WTC11 (cell line): ENCODE measurements around the gene MID1. TPM values are rescaled to one million over a fixed set of nuclear protein-coding genes. Genes with fewer than 3 reads are reported as not detected.

ENCODE experiments used
- ATAC-seq: fragments of 200-7000 bp; cut with Tn5 transposase; 2 replicates; pipeline ENCODE4 v1.10.0; 2021; ENCODE audit warnings: mild to moderate bottlenecking, moderate library complexity
- CTCF ChIA-PET: fragments of 300-600 bp; sonication (Branson Sonifier 250); formaldehyde crosslinking; loops from one replicate; lab custom pipeline; 2021; ENCODE audit warnings: antibody characterized with exemption; lab: Charles Lee
- POLR2A ChIA-PET: fragments of 350-600 bp; sonication (Branson Sonifier 250); formaldehyde crosslinking; loops from one replicate; lab custom pipeline; 2021; ENCODE audit warnings: antibody characterized with exemption; lab: Charles Lee
- DNase-seq: peaks from one replicate; pipeline ENCODE4 v3.0.0; 2021; ENCODE audit warnings: low spot score
- H3K27ac Mint-ChIP-seq: 2 replicates; pipeline ENCODE4 v1.8.0; 2021; ENCODE audit warnings: mixed read lengths
- H3K27me3 Mint-ChIP-seq: 2 replicates; pipeline ENCODE4 v1.8.0; 2021; ENCODE audit warnings: low read depth, mild to moderate bottlenecking, moderate library complexity, mixed read lengths
- H3K36me3 Mint-ChIP-seq: 2 replicates; pipeline ENCODE4 v1.8.0; 2021; ENCODE audit warnings: mixed read lengths
- H3K4me1 Mint-ChIP-seq: 2 replicates; pipeline ENCODE4 v1.8.0; 2022; ENCODE audit warnings: mixed read lengths
- H3K4me3 Mint-ChIP-seq: 2 replicates; pipeline ENCODE4 v1.8.0; 2021; ENCODE audit warnings: mild to moderate bottlenecking, moderate library complexity, mixed read lengths
- H3K9me3 Mint-ChIP-seq: 2 replicates; pipeline ENCODE4 v1.8.0; 2021; ENCODE audit warnings: mixed read lengths
- ATF6 ChIP-seq: sonication (generic); formaldehyde crosslinking; IDR thresholded peaks from 2 replicates; pipeline ENCODE4 v1.8.1; 2023; ENCODE audit warnings: mild to moderate bottlenecking, missing genetic modification reagents
- EMX1 ChIP-seq: fragments of 250-450 bp; sonication (Bioruptor Pico); IDR thresholded peaks from 2 replicates; pipeline ENCODE4 v1.8.0; 2021; ENCODE audit warnings: mild to moderate bottlenecking
- ERG ChIP-seq: fragments of 250-450 bp; sonication (Bioruptor Pico); IDR thresholded peaks from 2 replicates; pipeline ENCODE4 v1.8.0; 2021; ENCODE audit warnings: mild to moderate bottlenecking
- FOXJ3 ChIP-seq: sonication (generic); formaldehyde crosslinking; IDR thresholded peaks from 2 replicates; pipeline ENCODE4 v1.9.0; 2021; ENCODE audit warnings: missing genetic modification reagents, mild to moderate bottlenecking, borderline replicate concordance
- FOXK1 ChIP-seq: sonication (generic); formaldehyde crosslinking; IDR thresholded peaks from 2 replicates; pipeline ENCODE4 v1.8.0; 2022; ENCODE audit warnings: mild to moderate bottlenecking, moderate library complexity, missing genetic modification reagents
- GABPB1 ChIP-seq: sonication (generic); formaldehyde crosslinking; IDR thresholded peaks from 2 replicates; pipeline ENCODE4 v1.8.1; 2023; ENCODE audit warnings: mild to moderate bottlenecking, missing genetic modification reagents
- GTF2I ChIP-seq: fragments of 250-450 bp; sonication (Bioruptor Pico); conservative IDR thresholded peaks from 2 replicates; pipeline ENCODE4 v1.4.0; 2021; ENCODE audit warnings: mild to moderate bottlenecking
- NR3C1 ChIP-seq: sonication (generic); formaldehyde crosslinking; conservative IDR thresholded peaks from 2 replicates; pipeline ENCODE4 v1.8.1; 2023; ENCODE audit warnings: low read depth, mild to moderate bottlenecking, missing genetic modification reagents
- OVOL2 ChIP-seq: fragments of 250-450 bp; sonication (Bioruptor Pico); IDR thresholded peaks from 2 replicates; pipeline ENCODE4 v1.9.0; 2021; ENCODE audit warnings: mild to moderate bottlenecking, borderline replicate concordance
- PRDM15 ChIP-seq: sonication (generic); formaldehyde crosslinking; IDR thresholded peaks from 2 replicates; pipeline ENCODE4 v1.8.0; 2022; ENCODE audit warnings: missing genetic modification reagents
- SMAD3 ChIP-seq: sonication (generic); formaldehyde crosslinking; IDR thresholded peaks from 2 replicates; pipeline ENCODE4 v1.8.0; 2022; ENCODE audit warnings: missing genetic modification reagents, mild to moderate bottlenecking, borderline replicate concordance
- SOX15 ChIP-seq: fragments of 250-450 bp; sonication (Bioruptor Pico); IDR thresholded peaks from 2 replicates; pipeline ENCODE4 v1.9.0; 2021; ENCODE audit warnings: mild to moderate bottlenecking
- TCF7 ChIP-seq: sonication (generic); formaldehyde crosslinking; IDR thresholded peaks from 2 replicates; pipeline ENCODE4 v1.8.0; 2022; ENCODE audit warnings: mild to moderate bottlenecking, low read depth, missing genetic modification reagents, moderate library complexity
- TEAD4 ChIP-seq: sonication (generic); formaldehyde crosslinking; IDR thresholded peaks from 2 replicates; pipeline ENCODE4 v1.8.0; 2022; ENCODE audit warnings: mild to moderate bottlenecking, missing genetic modification reagents
- ZBTB21 ChIP-seq: sonication (generic); formaldehyde crosslinking; IDR thresholded peaks from 2 replicates; pipeline ENCODE4 v1.8.1; 2023; ENCODE audit warnings: mild to moderate bottlenecking, missing genetic modification reagents, borderline replicate concordance
- ZNF219 ChIP-seq: sonication (generic); formaldehyde crosslinking; IDR thresholded peaks from 2 replicates; pipeline ENCODE4 v1.8.0; 2023; ENCODE audit warnings: missing genetic modification reagents, mild to moderate bottlenecking, borderline replicate concordance
- ZNF281 ChIP-seq: sonication (generic); formaldehyde crosslinking; IDR thresholded peaks from 2 replicates; pipeline ENCODE4 v1.8.0; 2023; ENCODE audit warnings: mild to moderate bottlenecking, missing genetic modification reagents
- ZSCAN18 ChIP-seq: fragments of 250-450 bp; sonication (Bioruptor Pico); IDR thresholded peaks from 2 replicates; pipeline ENCODE4 v2.1.2; 2022; ENCODE audit warnings: mild to moderate bottlenecking, moderate library complexity
- total RNA-seq: library from RNA; stranded (reverse); gene quantifications from 3 replicates; pipeline ENCODE4 v1.2.3, GENCODE V29; 2021
- TF ChIP-seq, protein P1 (sequence below): fragments of 200-600 bp; IDR thresholded peaks from 2 replicates; pipeline ENCODE4 v1.8.0; 2022; ENCODE audit warnings: antibody characterized with exemption
- TF ChIP-seq, protein P2 (sequence below): sonication (generic); formaldehyde crosslinking; IDR thresholded peaks from 2 replicates; pipeline ENCODE4 v1.8.1; 2022; ENCODE audit warnings: low read depth, mild to moderate bottlenecking, moderate library complexity, missing genetic modification reagents, borderline replicate concordance
- TF ChIP-seq, protein P3 (sequence below): sonication (generic); formaldehyde crosslinking; IDR thresholded peaks from 2 replicates; pipeline ENCODE4 v1.8.0; 2022; ENCODE audit warnings: mild to moderate bottlenecking, missing genetic modification reagents

The MID1 gene
- total RNA-seq, 1 experiment from 2014 or later: 52.2 TPM

DNA sequence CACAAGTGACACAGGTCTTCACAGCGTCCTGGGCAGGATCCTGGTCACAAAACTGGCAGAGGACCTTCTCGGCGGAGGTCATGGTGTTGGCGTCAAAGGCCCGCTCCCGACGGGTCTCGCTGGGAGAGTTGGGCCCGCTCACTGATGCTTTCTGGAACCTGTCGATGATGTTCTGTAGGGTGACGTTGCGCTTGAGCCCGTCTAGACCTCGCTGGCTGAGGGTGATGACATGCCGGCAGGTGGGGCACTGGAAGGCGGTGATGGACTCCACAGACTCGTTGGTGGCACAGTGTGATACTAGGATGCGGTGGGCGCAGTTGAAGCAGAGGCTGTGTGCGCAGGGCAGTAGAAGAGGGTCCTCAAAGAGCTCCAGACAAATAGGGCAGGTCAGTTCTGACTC lies 53.2 kb downstream of the MID1 start:
- ATAC-seq (no peak), DNase-seq (no peak)
- H3K27ac Mint-ChIP-seq: no peak overlapping the region; the same call in none of the 2 replicates
- no peak overlapping the region for H3K4me3 Mint-ChIP-seq
- CTCF ChIA-PET: no interaction called here
- H3K27me3 Mint-ChIP-seq: no peaks in the 10 kb centered on the region
- no peaks in the 10 kb centered on the region for H3K9me3 Mint-ChIP-seq
- H3K36me3 Mint-ChIP-seq: peaks cover 17% of the 10 kb centered on the region
- POLR2A ChIA-PET: no interaction called here
- TF ChIP-seq ZSCAN18 (CRISPR knock-in tag) (no peak), TCF7 (CRISPR knock-in tag) (no peak), GABPB1 (no peak)
- peaks cover 43% of the 10 kb centered on the region for H3K4me1 Mint-ChIP-seq

- Mint-ChIP-seq H3K4me1 (peaks cover 46% of the 10 kb centered on the region), H3K9me3 (no peaks in the 10 kb centered on the region), H3K27ac (no peak overlapping the region; the same call in 1 of the 2 replicates), H3K4me3 (no peak overlapping the region), H3K36me3 (peaks cover 20% of the 10 kb centered on the region), H3K27me3 (no peaks in the 10 kb centered on the region)
- DNase-seq (no peak), ATAC-seq (no peak)
- CTCF ChIA-PET: no interaction called here
- POLR2A ChIA-PET: no interaction called here
- TF ChIP-seq ERG (CRISPR knock-in tag) (no peak), FOXJ3 (CRISPR knock-in tag) (no peak), SOX15 (no peak), EMX1 (CRISPR knock-in tag) (no peak), TEAD4 (CRISPR knock-in tag) (no peak), PRDM15 (CRISPR knock-in tag) (no peak), FOXK1 (no peak), ZNF219 (no peak), ZNF281 (CRISPR knock-in tag) (no peak), OVOL2 (no peak), GTF2I (no peak), SMAD3 (CRISPR knock-in tag) (no peak), ATF6 (CRISPR knock-in tag) (no peak), NR3C1 (CRISPR knock-in tag) (no peak), ZBTB21 (no peak)
- TF ChIP-seq, protein P1, sequence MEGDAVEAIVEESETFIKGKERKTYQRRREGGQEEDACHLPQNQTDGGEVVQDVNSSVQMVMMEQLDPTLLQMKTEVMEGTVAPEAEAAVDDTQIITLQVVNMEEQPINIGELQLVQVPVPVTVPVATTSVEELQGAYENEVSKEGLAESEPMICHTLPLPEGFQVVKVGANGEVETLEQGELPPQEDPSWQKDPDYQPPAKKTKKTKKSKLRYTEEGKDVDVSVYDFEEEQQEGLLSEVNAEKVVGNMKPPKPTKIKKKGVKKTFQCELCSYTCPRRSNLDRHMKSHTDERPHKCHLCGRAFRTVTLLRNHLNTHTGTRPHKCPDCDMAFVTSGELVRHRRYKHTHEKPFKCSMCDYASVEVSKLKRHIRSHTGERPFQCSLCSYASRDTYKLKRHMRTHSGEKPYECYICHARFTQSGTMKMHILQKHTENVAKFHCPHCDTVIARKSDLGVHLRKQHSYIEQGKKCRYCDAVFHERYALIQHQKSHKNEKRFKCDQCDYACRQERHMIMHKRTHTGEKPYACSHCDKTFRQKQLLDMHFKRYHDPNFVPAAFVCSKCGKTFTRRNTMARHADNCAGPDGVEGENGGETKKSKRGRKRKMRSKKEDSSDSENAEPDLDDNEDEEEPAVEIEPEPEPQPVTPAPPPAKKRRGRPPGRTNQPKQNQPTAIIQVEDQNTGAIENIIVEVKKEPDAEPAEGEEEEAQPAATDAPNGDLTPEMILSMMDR: no peak
- TF ChIP-seq, protein P2, sequence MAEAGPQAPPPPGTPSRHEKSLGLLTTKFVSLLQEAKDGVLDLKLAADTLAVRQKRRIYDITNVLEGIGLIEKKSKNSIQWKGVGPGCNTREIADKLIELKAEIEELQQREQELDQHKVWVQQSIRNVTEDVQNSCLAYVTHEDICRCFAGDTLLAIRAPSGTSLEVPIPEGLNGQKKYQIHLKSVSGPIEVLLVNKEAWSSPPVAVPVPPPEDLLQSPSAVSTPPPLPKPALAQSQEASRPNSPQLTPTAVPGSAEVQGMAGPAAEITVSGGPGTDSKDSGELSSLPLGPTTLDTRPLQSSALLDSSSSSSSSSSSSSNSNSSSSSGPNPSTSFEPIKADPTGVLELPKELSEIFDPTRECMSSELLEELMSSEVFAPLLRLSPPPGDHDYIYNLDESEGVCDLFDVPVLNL (CRISPR knock-in tag): no peak
- TF ChIP-seq, protein P3, sequence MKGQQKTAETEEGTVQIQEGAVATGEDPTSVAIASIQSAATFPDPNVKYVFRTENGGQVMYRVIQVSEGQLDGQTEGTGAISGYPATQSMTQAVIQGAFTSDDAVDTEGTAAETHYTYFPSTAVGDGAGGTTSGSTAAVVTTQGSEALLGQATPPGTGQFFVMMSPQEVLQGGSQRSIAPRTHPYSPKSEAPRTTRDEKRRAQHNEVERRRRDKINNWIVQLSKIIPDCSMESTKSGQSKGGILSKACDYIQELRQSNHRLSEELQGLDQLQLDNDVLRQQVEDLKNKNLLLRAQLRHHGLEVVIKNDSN: no peak
Observed at GRCh38 chrX:10566716-10567097, 53.7 kb downstream of the MID1 start.
